Hematopoietic multipotent progenitor cell (in vitro differentiated cells): Measurements from ENCODE around the gene SLC8A2. TPM values are rescaled to one million over a fixed set of nuclear protein-coding genes. Genes with fewer than 3 reads are reported as not detected.

Source experiments
- DNase-seq, 3 donors: peaks; one replicate each; pipeline ENCODE4 v3.0.0-alpha.2; 2011 to 2015; ENCODE audit warnings: low read depth in 2 of 3, low spot score in 2 of 3
- total RNA-seq: library from RNA; depleted of rRNA; stranded (reverse); fragments of >200 nt; gene quantifications from one replicate; pipeline ENCODE4 v1.2.3, GENCODE V29; 2012

Gene SLC8A2, protein sequence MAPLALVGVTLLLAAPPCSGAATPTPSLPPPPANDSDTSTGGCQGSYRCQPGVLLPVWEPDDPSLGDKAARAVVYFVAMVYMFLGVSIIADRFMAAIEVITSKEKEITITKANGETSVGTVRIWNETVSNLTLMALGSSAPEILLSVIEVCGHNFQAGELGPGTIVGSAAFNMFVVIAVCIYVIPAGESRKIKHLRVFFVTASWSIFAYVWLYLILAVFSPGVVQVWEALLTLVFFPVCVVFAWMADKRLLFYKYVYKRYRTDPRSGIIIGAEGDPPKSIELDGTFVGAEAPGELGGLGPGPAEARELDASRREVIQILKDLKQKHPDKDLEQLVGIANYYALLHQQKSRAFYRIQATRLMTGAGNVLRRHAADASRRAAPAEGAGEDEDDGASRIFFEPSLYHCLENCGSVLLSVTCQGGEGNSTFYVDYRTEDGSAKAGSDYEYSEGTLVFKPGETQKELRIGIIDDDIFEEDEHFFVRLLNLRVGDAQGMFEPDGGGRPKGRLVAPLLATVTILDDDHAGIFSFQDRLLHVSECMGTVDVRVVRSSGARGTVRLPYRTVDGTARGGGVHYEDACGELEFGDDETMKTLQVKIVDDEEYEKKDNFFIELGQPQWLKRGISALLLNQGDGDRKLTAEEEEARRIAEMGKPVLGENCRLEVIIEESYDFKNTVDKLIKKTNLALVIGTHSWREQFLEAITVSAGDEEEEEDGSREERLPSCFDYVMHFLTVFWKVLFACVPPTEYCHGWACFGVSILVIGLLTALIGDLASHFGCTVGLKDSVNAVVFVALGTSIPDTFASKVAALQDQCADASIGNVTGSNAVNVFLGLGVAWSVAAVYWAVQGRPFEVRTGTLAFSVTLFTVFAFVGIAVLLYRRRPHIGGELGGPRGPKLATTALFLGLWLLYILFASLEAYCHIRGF
- under 0.01 TPM for total RNA-seq

DNA sequence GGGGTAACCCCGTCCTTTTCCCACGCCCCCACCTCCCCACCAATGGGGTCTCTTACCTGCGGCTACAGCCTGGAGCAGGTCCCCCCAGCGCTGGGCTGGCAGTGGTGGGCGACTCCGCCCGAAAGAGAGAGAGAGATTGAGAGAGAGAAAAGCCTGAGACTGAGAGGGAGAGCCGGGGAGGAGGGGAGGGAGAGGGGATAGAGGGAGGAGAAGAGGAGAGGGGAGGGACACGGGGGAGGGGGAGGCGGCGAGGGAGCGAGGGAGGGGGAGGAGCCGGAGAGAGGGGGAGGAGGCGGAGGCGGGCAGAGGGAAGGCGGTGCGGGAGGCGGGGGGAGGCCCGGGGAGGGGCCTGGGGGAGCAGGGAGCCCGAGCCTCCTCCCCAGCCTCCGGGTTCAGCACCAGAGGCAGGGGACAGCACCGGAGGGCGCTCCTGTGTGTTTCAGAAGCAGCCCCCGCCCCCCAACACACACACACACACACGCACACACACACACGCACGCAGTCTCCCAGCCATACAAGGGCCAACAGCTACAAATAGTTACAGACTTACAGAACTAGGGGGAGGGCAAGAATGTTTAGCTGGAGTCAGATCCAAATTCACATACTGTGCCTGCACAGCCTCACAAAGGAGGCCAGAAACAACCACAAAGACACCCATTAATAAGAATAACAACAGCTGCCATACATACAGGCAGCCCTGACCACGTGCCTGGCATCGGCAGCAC is at the start of gene SLC8A2:
TSS of gene SLC8A2 (minus strand) at position 161 of the 725 bp plus-strand sequence. CDS start 5,490 bp downstream, outside the sequence.
- peak; percentile 31 to 92 (median 89) for DNase-seq

DNA sequence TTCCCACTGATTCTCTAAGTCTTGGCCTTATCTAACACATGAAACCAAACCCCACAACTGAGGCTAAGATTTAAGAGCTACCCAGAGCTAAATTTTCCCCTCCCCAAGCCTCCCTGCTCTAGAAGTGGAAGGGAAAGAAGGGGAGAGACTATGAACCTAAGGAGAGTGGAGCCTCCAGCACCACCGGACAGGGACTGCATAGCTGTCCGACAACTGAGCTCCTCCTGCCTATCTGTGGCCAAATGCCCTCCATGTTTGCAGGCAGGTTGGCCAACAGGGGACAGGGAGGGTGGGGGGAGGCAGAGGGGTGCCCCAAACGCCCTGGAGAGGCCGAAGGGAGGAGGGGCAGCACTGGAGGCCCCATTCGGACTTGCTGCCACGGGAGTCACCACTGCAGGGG is 49.1 kb upstream of the SLC8A2 start:
- no peak for DNase-seq

DNA sequence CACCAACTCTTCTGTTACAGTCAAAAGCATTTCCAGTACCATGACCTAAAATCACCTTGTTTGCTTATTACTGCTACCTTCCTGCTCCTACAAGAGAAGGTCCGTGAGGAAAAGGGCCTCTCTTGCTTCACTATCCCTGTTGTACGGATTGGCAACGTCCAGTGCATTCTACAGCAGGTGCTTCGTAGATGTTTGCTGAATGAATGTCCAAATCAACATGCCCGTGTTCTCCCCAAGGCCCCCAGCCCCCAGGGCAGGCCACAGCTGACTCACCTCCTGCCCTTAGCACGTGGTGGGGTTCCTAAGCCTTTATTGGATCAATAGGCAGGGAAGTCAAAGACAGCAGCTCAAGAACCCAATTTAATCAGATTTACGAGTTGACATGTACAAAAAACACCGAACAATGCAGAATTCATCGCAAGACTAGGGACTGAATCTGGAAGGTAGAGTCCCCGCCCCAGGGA is 48.7 kb upstream of the SLC8A2 start:
- no peak for DNase-seq

DNA sequence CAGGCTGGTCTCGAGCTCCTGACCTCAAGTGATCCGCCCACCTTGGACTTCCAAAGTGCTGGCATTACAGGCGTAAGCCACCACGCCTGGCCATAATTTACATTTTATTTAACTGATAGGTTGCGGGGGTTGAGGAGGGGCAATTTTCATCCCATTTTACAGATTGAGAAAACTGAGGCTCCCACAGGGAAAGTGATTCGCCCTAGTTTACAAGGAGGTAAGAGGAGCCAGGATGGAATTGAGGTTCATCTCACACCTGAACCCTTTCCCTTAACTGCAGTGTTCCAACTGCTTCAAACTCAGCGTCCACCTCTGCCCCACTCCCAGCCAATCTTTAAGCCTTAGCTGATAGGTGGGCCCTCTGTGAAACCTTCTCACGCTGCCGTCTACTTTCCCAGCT is 47.2 kb upstream of the SLC8A2 start:
- no peak for DNase-seq

DNA sequence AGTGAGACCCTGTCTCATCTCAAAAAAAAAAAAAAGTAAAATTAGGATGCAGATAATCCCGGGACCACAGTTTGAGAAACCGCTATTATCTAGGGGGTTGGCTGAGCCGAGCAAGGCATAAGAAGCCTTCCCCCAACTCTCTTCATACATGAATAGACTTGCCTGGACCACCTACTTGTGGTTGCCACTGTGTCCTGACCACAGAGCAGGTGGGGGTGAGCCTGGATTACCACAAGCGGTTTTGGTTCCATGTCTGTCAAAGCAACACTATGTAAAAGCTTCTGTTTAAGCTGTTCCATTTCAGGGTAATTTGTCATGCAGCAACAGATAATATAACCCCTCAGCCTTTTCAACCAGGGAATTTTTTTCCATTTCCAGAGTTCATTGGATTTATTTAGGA is 46.4 kb upstream of the SLC8A2 start:
- DNase-seq = peak in 2 of 3 donors; percentile 75 to 87

DNA sequence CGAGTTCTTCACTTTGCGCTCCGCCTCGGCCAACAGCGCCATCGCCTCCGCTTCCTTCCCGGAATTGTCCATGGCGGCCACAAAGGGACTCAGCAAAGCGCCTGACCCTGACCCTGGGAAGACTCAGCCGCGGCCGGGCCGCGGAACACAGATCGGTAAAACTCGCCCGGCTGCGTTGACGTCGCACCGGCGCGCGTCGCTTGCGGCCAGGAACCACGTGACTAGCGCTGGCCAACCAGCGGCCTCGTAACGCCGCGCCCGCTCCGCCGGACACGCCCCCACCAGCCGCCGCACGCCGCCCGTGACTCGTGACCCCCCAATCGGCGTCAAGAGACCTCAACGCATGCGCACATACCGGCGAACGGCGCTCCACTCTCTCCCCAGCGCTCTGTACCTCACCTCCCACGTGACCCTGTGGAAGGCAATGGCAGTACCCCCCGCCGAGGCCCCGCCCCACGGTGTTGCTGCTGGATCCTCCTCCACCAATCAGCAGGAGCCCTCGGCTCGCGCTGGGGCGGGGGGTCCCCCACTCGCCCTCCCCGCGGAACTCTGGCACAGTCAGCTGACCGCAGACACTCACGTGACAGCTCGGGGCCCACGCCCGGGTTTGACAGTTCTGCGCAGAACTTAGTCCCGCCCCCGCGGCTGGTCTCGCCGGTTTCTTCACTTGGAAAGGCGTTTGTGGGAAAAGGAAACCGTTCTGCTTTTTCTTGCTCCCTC is 43.3 kb upstream of the SLC8A2 start, which contains the start of gene NAPA:
TSS of gene NAPA (minus strand) at position 195 of the 720 bp plus-strand sequence. CDS start at position 72, 123 bp downstream.
- DNase-seq = peak; percentile 99 to 100 (median 100)

DNA sequence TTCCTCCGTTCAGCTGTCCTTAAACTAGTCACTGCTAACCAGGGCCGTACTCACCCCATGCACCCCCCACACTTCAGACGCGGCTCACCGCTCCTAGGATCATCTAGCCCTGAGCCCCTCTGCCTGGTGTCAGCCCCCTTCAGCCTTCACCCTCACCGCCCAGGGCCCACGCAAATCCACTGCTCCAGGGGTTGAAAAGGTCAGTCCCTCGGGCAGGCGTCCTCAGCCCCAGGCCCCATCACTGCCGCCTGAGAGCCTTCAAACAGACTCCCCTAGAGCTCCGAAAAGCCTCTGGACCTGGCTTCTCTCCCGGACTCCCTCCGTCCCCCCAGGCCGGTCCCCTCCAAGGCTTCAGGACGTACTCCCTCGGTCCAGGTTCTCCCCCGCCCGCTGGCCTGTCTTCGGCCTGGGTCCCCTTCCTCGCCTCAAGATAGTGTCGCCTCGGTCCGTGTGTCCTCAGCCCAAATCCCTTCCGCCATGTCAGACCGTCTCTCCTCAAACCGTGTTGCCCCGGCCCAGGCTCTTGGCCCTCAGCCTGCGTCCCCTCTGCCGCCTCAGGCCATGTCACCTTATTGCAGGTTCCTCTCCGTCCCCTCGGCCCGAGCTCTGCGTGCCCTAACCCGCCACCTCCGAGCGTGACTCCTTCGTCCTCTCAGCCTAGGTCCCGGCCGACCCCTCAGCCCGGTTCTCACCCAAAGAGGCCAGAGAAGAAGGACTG is 42.6 kb upstream of the SLC8A2 start:
- DNase-seq = no peak

DNA sequence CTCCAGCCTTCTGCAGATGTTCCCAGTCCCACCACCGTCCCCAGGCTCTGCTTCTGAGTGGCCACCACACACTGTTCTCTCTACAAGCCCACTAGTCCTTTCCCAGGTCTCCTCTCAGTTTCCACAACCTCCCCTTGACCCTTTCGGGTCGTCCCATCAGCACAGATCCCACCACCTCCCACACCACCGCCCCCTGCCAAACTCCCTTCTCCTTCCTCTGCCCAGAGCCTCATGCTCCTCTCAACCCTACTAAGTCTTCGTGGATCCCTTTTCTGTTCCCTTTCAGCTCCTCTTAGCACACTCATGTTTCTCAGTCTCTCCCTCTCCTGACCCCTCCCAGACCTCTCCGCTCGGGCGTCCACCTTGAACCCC is 41.2 kb upstream of the SLC8A2 start:
- no peak for DNase-seq

DNA sequence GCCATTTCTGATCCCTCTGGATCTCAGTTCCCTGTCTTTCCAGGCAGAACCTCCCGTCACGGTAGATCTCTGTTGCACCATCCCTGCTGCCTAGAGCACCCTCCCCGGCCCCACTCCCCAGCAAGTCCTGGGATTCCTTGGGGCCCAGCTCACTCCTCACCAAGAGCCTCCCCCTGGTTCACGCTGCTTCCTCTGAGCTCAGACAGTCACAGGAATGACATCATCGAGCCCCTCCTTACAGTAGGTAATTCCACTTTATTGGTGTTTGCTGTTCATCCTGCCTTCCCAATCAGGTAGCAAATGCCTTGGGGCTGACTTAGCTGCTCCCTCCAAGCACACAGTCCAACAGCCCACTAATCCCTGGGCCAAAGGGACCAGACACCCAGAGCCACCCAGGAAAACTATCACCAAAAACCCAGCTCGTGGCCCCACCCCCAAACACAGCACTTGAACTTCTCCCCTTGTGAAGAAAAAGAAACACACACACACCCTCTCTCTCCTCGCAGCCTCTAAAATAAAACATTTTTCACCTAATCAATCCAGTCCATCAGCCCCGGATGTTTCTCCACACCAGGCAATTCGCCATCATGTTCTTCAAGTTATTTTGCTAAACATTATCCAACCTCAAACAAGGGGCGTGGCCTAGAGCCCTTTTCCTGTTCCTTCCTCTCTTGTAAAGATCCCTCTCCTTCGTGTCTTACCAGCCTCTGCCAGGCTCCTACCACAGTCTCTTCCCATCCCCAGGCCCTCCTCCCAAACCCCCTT is 40.7 kb upstream of the SLC8A2 start:
- no peak for DNase-seq

DNA sequence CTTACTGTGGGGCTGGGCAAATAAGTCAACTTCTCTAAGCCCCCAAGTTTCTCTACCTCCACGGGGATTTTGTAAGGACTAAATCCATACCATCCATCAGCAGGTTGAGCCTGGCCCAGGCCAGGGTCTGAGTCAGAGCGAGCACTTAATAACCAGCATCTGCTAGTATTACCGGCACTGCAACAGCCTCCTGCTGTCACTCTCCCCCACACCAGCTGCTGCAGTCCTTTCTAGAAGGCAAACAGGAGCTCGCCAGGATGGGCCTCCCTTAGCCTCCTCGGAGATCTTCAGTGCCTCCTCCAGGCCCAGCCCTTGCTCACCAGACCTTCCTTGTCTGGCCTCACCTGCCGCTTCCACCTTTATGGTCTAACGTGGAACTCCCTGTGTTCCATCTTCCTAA is 40.0 kb upstream of the SLC8A2 start:
- no peak for DNase-seq

DNA sequence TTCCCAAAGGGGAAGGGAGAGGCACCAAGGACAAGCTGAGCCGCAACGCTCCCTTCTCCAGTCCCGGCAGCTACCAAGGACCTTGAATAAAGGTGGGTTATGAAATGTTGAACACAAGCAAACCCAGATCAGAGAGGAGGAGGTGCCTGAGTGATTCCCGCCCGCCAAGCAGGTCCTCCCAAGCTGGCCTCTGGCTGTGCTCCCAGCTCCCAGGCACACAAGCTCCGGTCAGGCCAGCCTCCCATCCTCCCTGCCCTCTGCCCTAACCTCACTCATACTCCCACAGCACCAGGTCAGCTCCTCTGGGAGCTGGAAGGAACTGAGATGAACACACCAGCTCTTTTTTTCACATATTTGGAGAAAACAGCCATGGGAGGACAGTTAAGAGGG is 39.4 kb upstream of the SLC8A2 start:
- DNase-seq = no peak

DNA sequence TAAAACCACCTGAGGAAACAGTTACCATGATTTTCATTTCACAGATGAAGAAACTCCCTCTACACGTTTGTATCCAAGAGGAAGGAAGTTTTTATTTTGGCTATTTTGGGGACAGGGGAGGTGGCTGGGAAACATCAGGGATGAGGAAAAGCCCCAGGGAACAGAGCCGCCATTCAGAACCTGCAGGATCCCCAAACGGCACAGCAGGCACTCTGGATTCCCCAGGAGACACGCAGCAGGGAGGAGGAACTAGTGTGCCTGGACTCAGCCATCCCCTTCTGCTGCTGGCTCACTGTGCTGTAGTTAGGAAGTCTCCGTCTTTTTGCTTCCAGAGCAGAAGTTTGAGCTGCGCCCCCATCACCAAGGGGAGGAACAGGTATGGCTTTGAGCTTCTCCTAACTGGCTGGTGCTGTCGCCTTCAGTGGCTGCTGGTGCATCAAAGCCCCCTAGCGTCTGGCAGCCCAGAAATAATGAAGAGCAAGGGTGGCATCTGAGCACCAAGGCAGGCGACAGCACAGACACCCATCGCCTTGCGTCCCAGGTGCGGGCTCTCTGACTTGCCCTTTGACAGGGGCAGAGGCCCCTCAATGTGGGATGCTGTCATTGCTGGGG is 38.9 kb upstream of the SLC8A2 start:
- DNase-seq = no peak

DNA sequence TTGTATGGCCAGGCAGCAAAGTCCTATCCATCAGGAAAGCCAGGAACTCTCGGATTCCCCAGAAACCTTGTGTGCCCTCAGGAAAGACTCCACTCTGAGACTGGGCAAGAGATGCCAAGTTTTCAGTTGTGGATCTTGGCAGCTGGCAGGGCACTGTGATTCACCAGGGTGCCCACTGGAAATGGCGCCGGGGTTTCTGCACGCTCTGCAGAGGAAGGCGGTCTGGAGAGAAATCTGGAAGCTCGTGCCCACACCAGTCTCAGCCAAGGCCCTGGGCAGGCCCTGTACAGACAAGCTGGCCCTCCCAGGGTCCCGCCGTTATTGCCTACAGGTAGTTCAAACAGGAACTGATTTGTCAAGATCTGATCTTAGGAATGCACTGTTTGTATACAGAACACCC is 38.3 kb upstream of the SLC8A2 start:
- DNase-seq = no peak

DNA sequence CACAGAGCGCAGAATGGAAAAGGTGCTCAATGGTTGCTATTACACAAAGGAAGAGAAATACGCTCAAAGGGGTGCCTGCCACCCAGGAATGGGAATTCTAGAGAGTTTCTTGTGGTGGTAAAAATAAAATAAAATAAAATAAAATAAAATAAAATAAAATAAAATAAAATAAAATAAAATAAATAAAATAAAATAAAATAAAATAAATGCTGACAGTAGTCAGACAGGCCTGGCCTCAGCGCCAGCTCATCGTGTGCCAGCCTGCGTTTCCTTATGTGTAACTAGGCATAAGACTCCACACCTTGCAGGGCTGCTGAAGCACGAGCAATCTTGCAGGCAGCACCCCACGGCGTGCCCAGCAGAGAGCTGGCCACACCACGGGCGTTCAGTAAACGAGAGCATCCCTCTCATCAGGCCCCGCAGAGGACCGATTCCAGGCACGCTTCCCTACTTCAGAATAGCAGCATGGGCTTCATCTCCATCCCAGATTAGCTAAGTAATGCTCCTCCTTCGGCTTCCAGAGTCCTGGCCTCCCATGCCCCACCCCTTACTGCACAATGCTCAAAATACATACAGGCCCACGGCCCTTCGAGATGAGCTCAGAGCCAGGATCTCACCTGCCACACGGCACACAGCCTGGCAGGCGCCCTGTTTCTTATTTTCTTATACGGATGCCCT is 37.6 kb upstream of the SLC8A2 start:
- no peak for DNase-seq

DNA sequence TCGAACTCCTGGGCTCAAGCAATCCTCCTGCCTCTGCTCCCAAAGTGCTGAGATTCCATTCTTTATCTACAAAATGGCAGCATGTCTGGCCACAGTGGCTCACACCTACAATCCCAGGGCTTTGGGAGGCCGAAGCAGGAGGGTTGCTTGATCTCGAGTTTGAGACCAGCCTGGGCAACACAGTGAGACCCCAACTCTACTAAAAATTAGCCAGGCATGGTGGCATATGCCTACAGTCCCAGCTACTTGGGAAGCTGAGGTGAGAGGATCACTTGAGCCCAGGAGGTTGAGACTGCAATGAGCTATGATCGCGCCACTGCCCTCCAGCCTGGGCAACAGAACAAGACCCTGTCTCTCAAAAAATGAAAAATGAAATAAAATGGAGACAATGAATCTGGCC is 37.0 kb upstream of the SLC8A2 start:
- no peak for DNase-seq

DNA sequence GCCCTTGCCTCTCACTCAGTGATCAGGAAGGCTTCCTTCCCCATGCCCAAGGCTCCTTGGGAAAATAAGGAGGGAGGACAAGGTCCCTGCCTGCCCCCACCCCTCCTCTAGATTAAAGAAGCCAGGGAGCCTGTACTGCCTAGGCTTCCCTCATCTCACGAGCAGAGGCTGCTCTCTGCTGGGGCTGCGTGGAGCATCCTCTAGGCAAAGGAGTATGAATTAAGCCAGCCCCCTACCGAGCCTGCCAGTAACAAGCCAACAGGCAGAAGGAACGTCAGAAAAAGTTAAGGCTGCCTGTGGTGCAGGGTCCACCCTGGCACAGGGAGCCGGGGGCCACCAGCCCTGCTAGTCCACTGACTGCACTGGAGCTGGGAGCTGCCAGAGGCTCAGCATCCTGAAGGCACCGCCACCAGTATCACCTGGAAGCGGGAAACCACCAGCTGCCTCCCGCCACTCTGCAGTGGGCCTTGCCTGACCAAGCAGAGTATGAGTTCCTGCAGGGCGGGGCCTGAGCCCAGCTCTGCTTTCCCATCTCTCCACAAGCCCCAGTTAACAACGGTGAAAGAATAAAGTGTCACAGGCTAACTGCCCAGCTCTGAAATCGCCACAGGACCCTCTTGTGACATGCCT is 36.3 kb upstream of the SLC8A2 start:
- peak in 1 of 3 donors; percentile 53 for DNase-seq

DNA sequence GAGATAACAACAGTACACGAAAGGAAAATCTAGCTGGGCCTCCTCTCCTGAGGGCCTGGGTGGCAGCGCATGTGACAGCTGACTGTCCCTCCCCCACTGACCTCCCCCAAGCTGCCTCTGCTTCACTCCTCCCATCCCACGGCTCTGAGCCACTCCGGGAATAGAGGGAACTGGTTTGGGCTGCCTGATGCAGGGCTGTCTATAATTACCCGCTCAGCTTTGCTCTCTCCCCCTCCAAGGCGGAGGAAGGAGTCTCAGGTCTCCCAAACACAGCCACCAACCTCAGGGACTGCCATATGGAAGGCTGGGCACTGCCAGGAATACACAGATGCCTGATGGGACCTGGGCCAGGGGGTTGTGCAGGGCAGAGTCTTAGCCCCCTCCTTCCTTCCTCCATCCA is 35.3 kb upstream of the SLC8A2 start:
- DNase-seq = no peak
